ENCODE data around the gene TPP1. TPM values are rescaled to one million over a fixed set of nuclear protein-coding genes. Genes with fewer than 3 reads are reported as not detected.

TPP1 gene
- total RNA-seq, 1 donor from 2014 or later = 133 TPM

GRCh38 chr11:6629573-6629891 lies 10.3 kb upstream of the TPP1 start:
- DNase-seq (ENCODE audit: low spot score) = no peak

- no peak for DNase-seq (ENCODE audit: low spot score)
Measured at GRCh38 chr11:6628526-6628925, 9.3 kb upstream of the TPP1 start.

- DNase-seq (ENCODE audit: low spot score) = no peak
Measured at GRCh38 chr11:6627762-6628241, 8.6 kb upstream of the TPP1 start.

- DNase-seq (ENCODE audit: low spot score) = no peak
Measured at GRCh38 chr11:6626971-6627761, 7.9 kb upstream of the TPP1 start.

GRCh38 chr11:6625832-6626420 lies 6.7 kb upstream of the TPP1 start:
- DNase-seq (ENCODE audit: low spot score) = no peak

GRCh38 chr11:6625156-6625831 lies 6.1 kb upstream of the TPP1 start:
- no peak for DNase-seq (ENCODE audit: low spot score)

GRCh38 chr11:6623391-6624363 lies 4.5 kb upstream of the TPP1 start:
- no peak for DNase-seq (ENCODE audit: low spot score)

- DNase-seq (ENCODE audit: low spot score) = peak; percentile 72
Measured at GRCh38 chr11:6622261-6623171, 3.3 kb upstream of the TPP1 start.

- no peak for DNase-seq (ENCODE audit: low spot score)
Measured at GRCh38 chr11:6621711-6622211, 2.5 kb upstream of the TPP1 start.

- DNase-seq (ENCODE audit: low spot score) = no peak
Measured at GRCh38 chr11:6620636-6621035, 1.4 kb upstream of the TPP1 start.

GRCh38 chr11:6618117-6619003 lies 862 bp downstream of the TPP1 start:
- peak; percentile 47 for DNase-seq (ENCODE audit: low spot score)

GRCh38 chr11:6617315-6617781 lies 1.9 kb downstream of the TPP1 start:
- DNase-seq (ENCODE audit: low spot score) = no peak

- no peak for DNase-seq (ENCODE audit: low spot score)
Measured at GRCh38 chr11:6616596-6617250, 2.5 kb downstream of the TPP1 start.

- no peak for DNase-seq (ENCODE audit: low spot score)
Measured at GRCh38 chr11:6615882-6616585, 3.2 kb downstream of the TPP1 start.

GRCh38 chr11:6615046-6615445 lies 4.2 kb downstream of the TPP1 start:
- no peak for DNase-seq (ENCODE audit: low spot score)

- DNase-seq (ENCODE audit: low spot score) = no peak
Measured at GRCh38 chr11:6614446-6614845, 4.8 kb downstream of the TPP1 start.

GRCh38 chr11:6613496-6613895 lies 5.7 kb downstream of the TPP1 start:
- no peak for DNase-seq (ENCODE audit: low spot score)

Measured in mesenteric fat pad (tissue), 1 donor.